Measurements from ENCODE around the gene FXYD2.

GRCh38 chr11:117857734-117858414 is 33.3 kb upstream of the FXYD2 start:
- TF ChIP-seq TCF7L2 (IDR thresholded peaks at IDR 0.05; ENCODE audit: low read depth, low read length) (no peak), REST (IDR thresholded peaks at IDR 0.05; ENCODE audit: insufficient read depth in 1 of 2, low read depth in 2 of 2, low read length in 1 of 2) (no peak)
- TF ChIP-seq, protein P1, sequence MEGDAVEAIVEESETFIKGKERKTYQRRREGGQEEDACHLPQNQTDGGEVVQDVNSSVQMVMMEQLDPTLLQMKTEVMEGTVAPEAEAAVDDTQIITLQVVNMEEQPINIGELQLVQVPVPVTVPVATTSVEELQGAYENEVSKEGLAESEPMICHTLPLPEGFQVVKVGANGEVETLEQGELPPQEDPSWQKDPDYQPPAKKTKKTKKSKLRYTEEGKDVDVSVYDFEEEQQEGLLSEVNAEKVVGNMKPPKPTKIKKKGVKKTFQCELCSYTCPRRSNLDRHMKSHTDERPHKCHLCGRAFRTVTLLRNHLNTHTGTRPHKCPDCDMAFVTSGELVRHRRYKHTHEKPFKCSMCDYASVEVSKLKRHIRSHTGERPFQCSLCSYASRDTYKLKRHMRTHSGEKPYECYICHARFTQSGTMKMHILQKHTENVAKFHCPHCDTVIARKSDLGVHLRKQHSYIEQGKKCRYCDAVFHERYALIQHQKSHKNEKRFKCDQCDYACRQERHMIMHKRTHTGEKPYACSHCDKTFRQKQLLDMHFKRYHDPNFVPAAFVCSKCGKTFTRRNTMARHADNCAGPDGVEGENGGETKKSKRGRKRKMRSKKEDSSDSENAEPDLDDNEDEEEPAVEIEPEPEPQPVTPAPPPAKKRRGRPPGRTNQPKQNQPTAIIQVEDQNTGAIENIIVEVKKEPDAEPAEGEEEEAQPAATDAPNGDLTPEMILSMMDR (IDR thresholded peaks at IDR 0.05): no peak
